Urinary bladder (tissue), 2 donors: ENCODE data around the gene MSTO1. TPM values are rescaled to one million over a fixed set of nuclear protein-coding genes. Genes with fewer than 3 reads are reported as not detected.

Experiments used
- polyA plus RNA-seq: library from polyadenylated mRNA; stranded (reverse); fragments of 200-250 nt; gene quantifications from one replicate; pipeline ENCODE4 v1.2.3, GENCODE V29; 2013
- small RNA-seq: library from RNA; depleted of rRNA; stranded (forward); fragments of <200 nt; gene quantifications from one replicate; pipeline ENCODE3, GENCODE V24; 2014
- total RNA-seq: library from RNA; depleted of rRNA; stranded (reverse); fragments of >200 nt; gene quantifications from one replicate; pipeline ENCODE4 v1.2.3, GENCODE V29; 2014
- donor health status: healthy.

MSTO1 gene
- total and polyA plus RNA-seq, 2 donors, result 22.6 to 28.7 TPM

Small RNAs within 50 kb of the gene (small RNA-seq; reads per million reads assigned to genes)
- not detected for gene AL353807.4

Other genes starting within 250 kb of the MSTO1 start
- 75.5 TPM for gene ASH1L, start 47.4 kb upstream of the MSTO1 start, total RNA-seq
- gene ASH1L, start 47.4 kb upstream of the MSTO1 start, polyA plus RNA-seq, result 21.6 TPM
- 166 TPM for gene YY1AP1, start 78.6 kb downstream of the MSTO1 start, total RNA-seq
- gene YY1AP1, start 78.6 kb downstream of the MSTO1 start, polyA plus RNA-seq, result 56.5 TPM
- gene DAP3, start 78.9 kb downstream of the MSTO1 start, total RNA-seq, result 57.3 TPM
- 72.0 TPM for gene DAP3, start 78.9 kb downstream of the MSTO1 start, polyA plus RNA-seq
- gene GON4L, start 247.0 kb downstream of the MSTO1 start, total RNA-seq, result 51.7 TPM
- 17.6 TPM for gene GON4L, start 247.0 kb downstream of the MSTO1 start, polyA plus RNA-seq
- 36.4 TPM for gene SYT11, start 249.3 kb downstream of the MSTO1 start, total RNA-seq
- 21.1 TPM for gene SYT11, start 249.3 kb downstream of the MSTO1 start, polyA plus RNA-seq